GM19023 (cell line): Measurements from ENCODE around the gene SEMG1.

Experiments used
- ATAC-seq: cut with Tn5 transposase; IDR thresholded peaks from one replicate; pipeline ENCODE4 v1.9.1; 2021; ENCODE audit warnings: mild to moderate bottlenecking, moderate library complexity; ENCODE audit not compliant: unreplicated experiment

Gene SEMG1

DNA sequence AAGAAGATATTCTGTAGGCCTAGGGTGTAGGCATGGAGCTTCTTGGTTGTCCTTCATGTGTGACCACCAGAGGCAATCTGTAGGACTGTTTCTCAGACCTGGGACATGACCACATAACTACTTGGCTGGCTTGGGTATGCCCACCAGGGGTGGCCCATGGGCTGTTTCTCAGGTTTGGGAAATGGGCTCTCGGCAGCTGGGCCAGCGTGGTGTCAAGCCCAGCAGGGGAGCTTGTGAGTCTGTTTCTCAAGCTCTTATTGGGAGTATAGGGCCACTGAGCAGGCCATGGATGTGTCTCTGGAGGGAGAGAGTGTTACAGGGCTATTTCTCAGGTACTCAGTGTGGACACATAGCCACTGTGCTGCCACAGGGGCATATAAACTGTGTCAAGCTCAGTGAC, 11.8 kb downstream of the SEMG1 start:
- no peak for ATAC-seq

DNA sequence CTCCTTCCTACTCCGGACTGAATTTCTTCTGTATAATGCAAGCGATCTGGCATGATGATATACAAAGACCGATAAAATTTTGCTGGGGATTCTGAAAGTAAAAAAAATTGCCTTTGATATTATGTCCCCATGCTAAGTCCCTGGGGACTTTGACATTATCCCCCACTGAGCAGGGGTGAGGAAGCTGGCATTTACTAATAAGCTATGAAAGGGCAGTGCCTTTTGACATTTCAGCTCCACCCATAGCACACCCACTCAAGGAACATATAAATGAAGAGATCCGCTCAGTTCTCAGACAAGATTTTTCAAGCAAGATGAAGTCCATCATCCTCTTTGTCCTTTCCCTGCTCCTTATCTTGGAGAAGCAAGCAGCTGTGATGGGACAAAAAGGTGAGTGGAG, 14.2 kb downstream of the SEMG1 start, which contains the start of gene SEMG2:
Gene SEMG2 (plus strand): TSS at position 298 of the 400 bp plus-strand sequence. CDS start 17 bp downstream, at position 315.
- no peak for ATAC-seq

DNA sequence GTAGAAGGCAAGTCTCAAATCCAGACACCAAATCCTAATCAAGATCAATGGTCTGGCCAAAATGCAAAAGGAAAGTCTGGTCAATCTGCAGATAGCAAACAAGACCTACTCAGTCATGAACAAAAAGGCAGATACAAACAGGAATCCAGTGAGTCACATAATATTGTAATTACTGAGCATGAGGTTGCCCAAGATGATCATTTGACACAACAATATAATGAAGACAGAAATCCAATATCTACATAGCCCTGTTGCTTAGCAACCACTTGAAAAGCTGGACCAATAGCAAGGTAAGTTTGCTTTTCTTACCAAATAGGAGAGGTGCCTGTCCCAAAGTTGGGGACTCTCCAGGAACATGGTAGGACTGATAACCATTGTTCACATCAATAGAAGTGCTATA, 16.3 kb downstream of the SEMG1 start:
- ATAC-seq: no peak

DNA sequence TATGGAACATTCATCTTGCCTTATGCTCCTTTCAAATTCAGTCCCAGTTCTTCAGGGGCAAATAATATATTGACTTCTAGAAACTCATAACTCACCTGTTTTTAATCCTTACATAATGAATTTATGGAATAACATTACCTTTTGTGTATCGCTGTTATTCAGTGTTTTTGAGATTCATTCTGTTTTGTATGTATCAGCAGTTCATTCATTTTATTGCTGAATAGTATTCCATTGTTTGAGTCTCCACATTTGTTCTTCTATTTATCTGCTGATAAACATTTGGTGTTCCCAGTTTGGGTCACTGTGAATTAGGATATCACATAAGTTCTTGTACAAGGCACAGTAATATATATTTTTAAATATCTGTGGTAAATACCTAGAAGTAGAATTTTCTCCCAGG, 19.5 kb downstream of the SEMG1 start:
- no peak for ATAC-seq

DNA sequence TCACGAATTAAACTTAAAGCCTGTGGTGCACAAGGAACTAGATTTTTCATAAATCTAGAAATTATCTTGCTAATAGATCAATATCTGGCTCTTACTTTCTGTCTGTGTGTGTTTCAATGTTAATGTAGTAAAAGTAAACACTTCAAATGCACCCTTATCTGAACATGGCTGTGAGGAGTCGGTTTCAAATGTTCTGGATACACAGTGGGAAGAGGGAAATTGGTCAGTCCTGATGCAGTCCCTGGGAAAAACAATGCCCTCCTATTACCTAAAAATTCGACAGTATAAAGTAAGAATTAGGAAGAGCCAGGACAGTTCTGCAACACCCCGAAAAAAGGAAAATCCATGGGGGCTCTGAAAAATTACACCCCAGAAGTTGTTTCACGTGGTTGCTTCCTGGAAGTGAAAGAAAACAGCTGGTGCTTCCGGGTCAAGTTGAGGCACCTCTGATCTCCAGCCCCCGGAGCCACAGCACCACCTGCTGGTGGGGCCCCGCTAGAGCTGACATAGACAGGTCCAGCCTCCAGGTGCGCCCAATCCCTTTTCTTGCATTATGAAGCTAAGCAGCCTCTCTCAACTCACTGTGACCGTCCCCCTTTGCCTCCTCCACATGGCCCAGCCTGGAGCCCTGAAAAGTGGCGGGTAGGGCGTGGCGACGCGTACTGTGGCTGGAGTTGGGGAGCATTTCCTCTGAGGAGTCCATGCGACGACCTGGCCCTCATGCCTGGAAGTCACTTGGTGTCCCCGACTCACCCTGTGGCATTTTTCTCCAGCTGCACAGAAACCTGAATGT, 22.6 kb downstream of the SEMG1 start:
- no peak for ATAC-seq

DNA sequence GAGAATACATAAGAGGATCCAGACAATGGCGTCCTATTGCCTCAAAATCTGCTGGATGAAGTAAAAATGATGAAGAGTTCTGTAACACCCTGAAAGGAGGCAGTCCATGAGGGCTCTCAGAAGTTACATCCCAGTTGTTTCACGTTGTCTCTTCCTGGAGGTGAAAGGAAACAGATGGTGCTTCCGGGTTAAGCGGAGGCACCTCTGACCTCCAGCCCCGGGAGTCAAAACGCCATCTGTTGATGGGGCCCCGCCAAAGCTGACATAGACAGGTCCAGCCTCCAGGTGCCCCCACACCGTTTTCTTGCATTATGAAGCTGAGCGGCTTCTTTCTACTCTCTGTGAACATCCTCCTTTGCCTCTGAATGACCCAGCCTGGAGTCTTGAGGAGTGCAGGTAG, 23.8 kb downstream of the SEMG1 start:
- no peak for ATAC-seq

DNA sequence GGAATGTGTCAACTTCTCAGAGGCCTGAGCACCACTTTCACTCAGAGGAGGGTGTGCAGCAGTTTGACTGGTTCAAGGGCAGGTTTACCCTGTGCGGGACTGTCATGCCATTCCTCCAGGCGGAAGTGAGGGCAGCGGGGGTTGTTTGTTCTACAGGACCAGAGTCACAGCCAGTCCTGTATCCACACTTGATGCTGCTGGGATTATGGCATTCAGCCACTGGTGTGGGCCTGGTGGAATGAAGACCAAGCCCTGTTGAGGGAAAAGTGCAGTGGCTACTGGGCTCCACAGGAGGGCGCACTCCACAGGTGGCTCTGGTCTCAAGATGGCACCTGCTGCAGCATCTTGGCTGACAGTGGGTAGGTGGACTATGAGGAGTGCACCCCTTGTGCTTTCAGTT, 29.2 kb downstream of the SEMG1 start:
- no peak for ATAC-seq

DNA sequence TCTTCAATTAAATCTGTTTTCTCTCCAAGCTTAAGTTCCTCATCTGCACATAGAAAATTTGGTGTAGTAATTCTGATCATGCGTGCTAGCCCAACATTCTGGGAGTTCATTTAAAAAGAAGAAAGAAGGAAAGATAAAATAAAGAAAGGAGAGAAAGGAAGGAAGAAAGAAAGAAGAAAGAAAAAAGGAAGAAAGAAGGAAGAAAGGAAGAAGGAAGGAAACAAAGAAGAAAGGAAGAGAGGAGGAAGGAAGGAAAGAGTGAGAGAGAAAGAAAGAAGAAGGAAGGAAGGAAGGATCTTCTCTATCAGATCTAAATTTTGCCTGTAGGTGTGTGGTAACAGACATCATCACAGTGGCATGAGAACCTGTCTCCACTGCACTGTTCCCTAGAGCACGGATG, 31.3 kb downstream of the SEMG1 start:
- ATAC-seq: no peak

DNA sequence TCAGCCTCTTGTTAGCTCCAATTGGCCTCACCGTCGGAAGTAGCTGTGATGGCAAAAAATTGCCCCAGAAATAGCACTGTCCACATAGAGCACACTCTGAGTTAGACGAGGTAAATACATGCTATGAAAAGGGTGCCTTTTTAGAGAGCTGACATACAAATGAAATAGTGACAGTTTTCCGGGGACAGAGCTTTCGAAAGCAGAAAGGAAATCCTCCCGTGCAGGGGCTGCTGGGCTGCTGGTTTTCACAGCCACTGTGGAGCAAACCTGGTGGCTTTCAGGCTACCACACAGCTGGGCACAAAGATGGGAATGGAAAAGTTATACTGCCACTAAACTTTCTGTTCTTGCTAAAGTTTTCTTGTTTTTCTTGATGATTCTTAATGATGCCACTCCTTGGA, 39.3 kb downstream of the SEMG1 start:
- no peak for ATAC-seq

DNA sequence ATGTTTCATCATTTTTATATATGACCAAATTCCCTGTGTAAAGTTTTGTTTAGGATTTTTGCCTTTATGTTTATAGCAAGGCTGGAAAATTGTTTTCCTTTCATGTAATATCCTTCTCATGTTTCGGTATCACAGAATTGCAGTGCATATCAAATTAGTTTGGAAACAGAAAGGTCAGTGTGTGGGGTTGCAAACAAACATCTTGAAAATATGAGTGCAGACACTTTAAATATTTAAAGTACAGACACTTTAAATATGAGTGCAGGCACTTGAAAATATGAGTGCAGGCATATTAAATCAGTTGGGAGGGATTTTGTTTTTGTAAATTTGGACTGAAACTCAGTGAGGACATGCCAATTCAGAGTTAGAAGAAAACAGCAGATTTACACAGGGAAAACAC, 41.0 kb downstream of the SEMG1 start:
- no peak for ATAC-seq

DNA sequence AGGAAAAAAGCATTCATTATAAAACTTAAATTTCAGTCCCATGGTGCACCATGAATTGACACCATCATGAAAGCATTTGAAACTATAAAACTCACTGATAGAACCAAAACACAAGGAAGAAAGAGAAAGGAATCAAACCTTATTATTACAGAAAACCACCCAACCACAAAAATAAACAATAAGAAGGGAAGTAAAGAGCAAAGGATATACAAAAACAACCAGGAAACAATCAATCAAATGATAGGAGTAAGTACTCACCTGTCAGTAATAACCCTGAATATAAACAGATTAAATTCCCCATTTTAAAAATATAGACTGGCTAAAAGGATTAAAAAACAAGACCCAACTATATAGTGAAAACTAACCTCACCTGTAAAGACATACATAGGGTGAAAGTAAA, 41.8 kb downstream of the SEMG1 start:
- ATAC-seq: no peak

DNA sequence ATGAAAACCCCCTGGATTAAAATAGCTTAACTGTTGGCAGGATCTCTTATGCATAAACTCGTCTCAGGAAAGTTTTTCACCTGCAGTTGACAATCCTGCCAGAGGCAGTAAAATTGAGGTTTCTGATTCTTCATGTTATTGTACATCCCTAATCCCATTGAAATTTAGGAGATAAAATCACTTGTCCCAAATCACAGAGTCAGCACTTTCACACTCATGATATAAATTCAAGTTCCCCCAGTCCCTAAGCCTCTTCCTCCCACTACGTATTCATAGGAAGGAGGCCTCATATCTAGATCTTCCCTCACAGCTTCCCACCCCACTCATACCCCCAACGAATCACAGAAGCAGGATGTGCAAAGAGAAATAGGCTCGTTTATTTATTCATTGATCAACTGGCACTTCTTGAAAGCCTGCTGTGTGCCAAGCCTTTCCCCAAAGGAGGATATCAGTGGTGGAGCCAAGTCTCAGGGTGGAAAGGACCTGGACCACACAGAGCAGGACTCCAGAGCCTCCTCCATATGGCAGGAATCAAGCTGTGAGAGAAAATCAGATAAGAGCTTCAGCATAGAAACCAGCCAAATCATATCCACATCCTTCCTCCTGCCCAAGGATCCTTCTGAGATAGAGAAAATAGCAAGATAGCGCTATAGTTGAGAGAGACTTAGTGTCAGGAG, 45.2 kb downstream of the SEMG1 start:
- ATAC-seq: no peak

DNA sequence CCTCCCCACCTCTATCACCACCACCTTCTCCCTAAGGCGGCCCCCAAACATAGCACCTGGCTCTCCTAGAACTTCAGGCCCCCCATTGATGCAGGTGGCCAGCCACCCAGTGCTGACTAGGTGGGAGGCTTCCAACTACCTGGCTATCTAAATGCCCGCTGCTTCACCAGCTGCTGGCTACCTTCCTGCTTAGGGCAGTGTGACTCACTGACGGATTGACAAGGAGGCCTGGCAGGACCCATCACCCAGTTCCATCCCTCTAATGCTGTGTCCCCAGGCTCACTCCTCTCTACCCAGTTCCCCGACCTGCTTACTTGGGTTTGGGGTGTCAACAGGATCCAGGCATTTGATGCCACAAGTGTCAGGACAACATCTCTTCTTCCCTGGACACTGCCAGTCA, 46.4 kb downstream of the SEMG1 start:
- no peak for ATAC-seq

DNA sequence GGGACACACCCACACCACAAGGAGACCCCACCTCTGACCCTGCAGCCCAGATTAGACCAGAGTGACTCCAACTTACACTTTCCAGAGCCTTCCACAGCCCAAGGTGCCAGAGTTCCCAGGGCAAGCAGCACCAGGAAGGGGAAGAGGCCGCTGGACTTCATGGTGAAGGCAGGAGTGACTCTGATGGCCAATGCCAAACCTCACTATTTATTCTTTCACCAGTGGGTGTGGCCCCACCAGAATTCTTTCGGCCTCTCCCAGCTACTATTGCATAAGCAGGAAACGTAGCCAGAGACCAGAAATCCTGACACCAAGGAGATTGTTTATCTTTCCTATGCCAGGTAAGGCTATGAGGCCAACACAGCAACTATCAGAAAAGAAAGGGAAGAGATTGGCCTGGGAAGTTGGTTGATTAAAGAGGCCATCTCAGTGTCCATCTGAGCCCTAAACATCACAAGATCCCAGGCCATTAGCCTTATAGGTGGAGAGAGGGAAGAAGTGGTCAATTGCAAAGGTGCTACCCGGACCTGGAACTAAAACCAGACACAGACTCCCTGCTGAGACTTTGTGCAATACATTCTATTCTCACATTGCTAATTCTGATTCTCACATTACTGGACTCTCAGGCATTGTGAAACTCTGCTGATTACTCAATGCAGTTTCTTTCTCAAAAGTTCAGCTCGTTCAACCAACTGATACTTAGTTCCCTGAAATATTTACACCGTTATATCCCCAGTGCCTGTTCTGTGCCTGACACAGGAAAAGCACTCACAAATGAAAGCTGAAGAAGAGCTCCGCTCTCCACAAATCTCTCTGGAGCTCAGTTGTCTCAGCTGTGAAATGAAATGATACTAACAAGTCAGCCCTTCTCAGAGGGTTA, 47.8 kb downstream of the SEMG1 start, which contains the start of gene SLPI:
Gene SLPI (minus strand): TSS at position 182 of the 880 bp plus-strand sequence. CDS start 21 bp downstream, at position 161.
- no peak for ATAC-seq

DNA sequence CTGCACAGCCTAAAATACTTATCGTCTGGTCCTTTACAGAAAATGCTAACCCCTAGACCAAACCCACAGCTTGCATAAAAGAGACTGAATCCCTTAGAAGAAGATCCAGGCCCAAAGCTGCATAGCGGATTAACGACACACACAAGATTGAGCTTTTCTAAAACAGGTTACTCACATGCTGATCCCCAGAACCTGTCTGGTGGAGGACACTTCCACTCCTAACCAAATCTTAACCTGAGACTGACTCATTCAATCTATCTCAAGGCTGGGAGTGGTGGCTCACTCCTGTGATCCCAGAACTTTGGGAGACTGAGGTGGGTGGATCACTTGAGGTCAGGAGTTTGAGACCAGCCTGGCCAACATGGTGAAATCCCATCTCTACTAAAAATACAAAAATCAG, 50.3 kb downstream of the SEMG1 start:
- no peak for ATAC-seq

DNA sequence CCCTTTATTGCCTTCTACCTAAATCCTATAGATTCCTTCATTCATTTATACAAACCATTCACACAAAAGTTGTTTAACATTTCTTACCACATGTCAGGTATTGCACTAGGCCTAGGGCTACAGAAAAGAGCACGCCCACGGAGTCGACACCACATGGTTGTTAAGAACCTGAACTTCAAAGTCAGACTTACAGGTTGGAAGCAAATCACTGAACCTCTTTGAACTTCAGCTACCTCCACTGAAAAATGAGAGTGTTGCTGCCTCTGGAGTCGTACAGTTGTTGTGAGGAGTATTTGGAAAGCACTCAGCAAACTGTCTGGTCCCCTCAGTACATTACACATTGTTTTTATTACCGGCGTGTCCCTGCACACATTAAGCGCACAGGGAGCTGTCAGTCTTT, 50.9 kb downstream of the SEMG1 start:
- no peak for ATAC-seq

DNA sequence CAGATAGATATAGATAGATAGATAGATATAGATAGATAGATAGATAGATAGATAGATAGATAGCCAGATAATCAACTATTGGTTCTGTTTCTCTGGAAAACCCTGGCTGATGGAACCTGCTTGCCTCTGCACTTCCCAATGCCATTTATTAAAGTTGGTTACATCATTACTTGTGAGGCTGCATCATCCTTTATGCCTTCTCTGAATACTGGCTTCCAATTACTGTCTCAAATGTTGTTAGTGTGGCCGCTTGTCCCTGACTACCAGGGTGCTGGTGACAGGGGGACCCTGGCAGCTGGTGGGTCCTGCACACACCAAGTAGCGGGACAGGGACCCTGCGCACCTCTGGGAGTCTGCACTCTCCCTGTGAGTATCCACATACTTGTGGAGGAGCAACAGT, 51.4 kb downstream of the SEMG1 start:
- no peak for ATAC-seq

DNA sequence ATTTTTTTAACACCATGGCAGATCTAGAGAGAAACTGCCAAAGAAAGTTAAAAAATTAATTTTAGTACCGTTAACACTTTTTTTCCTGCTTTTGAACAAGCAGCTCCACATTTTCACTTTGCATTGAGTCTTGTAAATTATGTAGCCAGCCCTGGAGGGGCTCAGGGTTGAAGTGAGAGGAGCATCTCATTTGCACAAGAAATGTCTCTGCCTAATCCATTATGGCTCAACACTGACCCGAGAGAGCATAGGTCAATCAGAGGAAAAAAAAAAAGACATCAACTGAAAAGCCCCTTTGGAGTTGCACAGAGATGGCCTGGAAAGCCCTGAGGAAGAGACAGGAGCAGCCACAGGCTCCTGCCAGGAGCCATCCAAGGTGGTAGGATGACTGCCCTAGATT, 51.8 kb downstream of the SEMG1 start:
- no peak for ATAC-seq
